Activated effector memory CD4-positive, alpha-beta T cell treated with Interleukin-2 at 50 U/mL for 16 hours (primary cell): ENCODE data around the gene LDLRAD4.

Experiments
- DNase-seq: peaks from one replicate; pipeline ENCODE4 v3.0.0-alpha.2; 2020

Gene LDLRAD4

GRCh38 chr18:13268158-13269012 is 49.8 kb downstream of the LDLRAD4 start:
- DNase-seq = no peak

GRCh38 chr18:13269013-13269280 is 50.4 kb downstream of the LDLRAD4 start:
- no peak for DNase-seq

GRCh38 chr18:13269521-13270011 is 51.0 kb downstream of the LDLRAD4 start:
- DNase-seq = no peak

- DNase-seq = no peak
Observed at GRCh38 chr18:13270279-13270855, 51.8 kb downstream of the LDLRAD4 start.

GRCh38 chr18:13271302-13271911 is 52.8 kb downstream of the LDLRAD4 start:
- DNase-seq = no peak

GRCh38 chr18:13272416-13272815 is 53.9 kb downstream of the LDLRAD4 start:
- no peak for DNase-seq

- DNase-seq = peak; percentile 37
Observed at GRCh38 chr18:13273800-13274199, 55.2 kb downstream of the LDLRAD4 start.

GRCh38 chr18:13275075-13275474 is 56.5 kb downstream of the LDLRAD4 start:
- DNase-seq = no peak

- peak; percentile 34 for DNase-seq
Observed at GRCh38 chr18:13276530-13277520, 58.3 kb downstream of the LDLRAD4 start.

- DNase-seq = no peak
Observed at GRCh38 chr18:13278062-13278630, 59.6 kb downstream of the LDLRAD4 start.

GRCh38 chr18:13279181-13280069 is 60.9 kb downstream of the LDLRAD4 start:
- DNase-seq = peak; percentile 12

GRCh38 chr18:13280070-13280795 is 61.7 kb downstream of the LDLRAD4 start:
- no peak for DNase-seq

- DNase-seq = no peak
Observed at GRCh38 chr18:13281406-13281805, 62.8 kb downstream of the LDLRAD4 start.

- DNase-seq = no peak
Observed at GRCh38 chr18:13283746-13284145, 65.2 kb downstream of the LDLRAD4 start.

- DNase-seq = peak; percentile 27
Observed at GRCh38 chr18:13284330-13285027, 65.9 kb downstream of the LDLRAD4 start.

GRCh38 chr18:13285874-13286273 is 67.3 kb downstream of the LDLRAD4 start:
- DNase-seq = no peak

- DNase-seq = no peak
Observed at GRCh38 chr18:13286456-13287125, 68.0 kb downstream of the LDLRAD4 start.

GRCh38 chr18:13287372-13287771 is 68.8 kb downstream of the LDLRAD4 start:
- DNase-seq = no peak

GRCh38 chr18:13288509-13289133 is 70.1 kb downstream of the LDLRAD4 start:
- no peak for DNase-seq
